GM12878 (cell line): ENCODE measurements around the gene CLDN5.

Source experiments
- ATF2 ChIP-seq: IDR thresholded peaks from 2 replicates; pipeline ENCODE4 v1.6.1; 2012; ENCODE audit warnings: low read length, inconsistent platforms
- EP300 ChIP-seq, 2 experiments: fragments of 150-350 bp in 1 of 2; IDR thresholded peaks; 2 replicates each; pipeline ENCODE4 v1.6.1; 2011 to 2012; ENCODE audit warnings: low read depth in 2 of 2, low read length in 2 of 2, borderline replicate concordance in 1 of 2, improper control_type of control experiment in 1 of 2, inconsistent platforms in 1 of 2; ENCODE audit not compliant: control insufficient read depth in 1 of 2
- ESRRA ChIP-seq: IDR thresholded peaks from 2 replicates; pipeline ENCODE4 v1.6.1; 2012; ENCODE audit warnings: mild to moderate bottlenecking, low read length, improper control_type of control experiment
- EZH2 ChIP-seq: IDR thresholded peaks from 2 replicates; pipeline ENCODE4 v1.6.1; 2012; ENCODE audit warnings: low read depth, mild to moderate bottlenecking, control low read depth, inconsistent platforms, low read length, borderline replicate concordance; ENCODE audit not compliant: control insufficient read depth
- FOXM1 ChIP-seq: IDR thresholded peaks from 2 replicates; pipeline ENCODE4 v1.6.1; 2012; ENCODE audit warnings: low read depth, mild to moderate bottlenecking, inconsistent platforms, low read length, moderate library complexity
- NRF1 ChIP-seq: conservative IDR thresholded peaks from 2 replicates; pipeline ENCODE4 v1.6.1; 2011; ENCODE audit warnings: mild to moderate bottlenecking, low read depth, low read length, improper control_type of control experiment
- POLR2A ChIP-seq: IDR thresholded peaks from 2 replicates; pipeline ENCODE4 v1.6.1; 2011; ENCODE audit warnings: low read depth, mild to moderate bottlenecking, low read length
- USF2 ChIP-seq: IDR thresholded peaks from 2 replicates; pipeline ENCODE4 v1.6.1; 2011; ENCODE audit warnings: low read depth, low read length, improper control_type of control experiment, borderline replicate concordance
- ZNF274 ChIP-seq: IDR thresholded peaks from one replicate; pipeline ENCODE4 v1.8.0; 2011; ENCODE audit not compliant: insufficient read length, insufficient read depth

- no peak for TF ChIP-seq ATF2
- TF ChIP-seq EZH2: no peak
- TF ChIP-seq ZNF274: no peak
- no peak for TF ChIP-seq EP300 (IDR thresholded peaks at IDR 0.05; ENCODE audit: borderline replicate concordance in 1 of 2, control insufficient read depth in 1 of 2, low read depth in 2 of 2, low read length in 2 of 2)
- no peak for TF ChIP-seq USF2
- TF ChIP-seq POLR2A: no peak
- no peak for TF ChIP-seq ESRRA
- TF ChIP-seq FOXM1: no peak
- no peak for TF ChIP-seq NRF1
These were observed 35.2 kb upstream of the CLDN5 start for GRCh38 chr22:19559324-19559811.
